ENCODE results near the gene CEP128. TPM values are rescaled to one million over a fixed set of nuclear protein-coding genes. Genes with fewer than 3 reads are reported as not detected.
A peak's percentile ranks its signal among the peaks of the same experiment; 100 is the strongest.

Gene CEP128
- total RNA-seq, 1 donor: 8.2 TPM

GRCh38 chr14:80771201-80771600 lies 170.3 kb downstream of the CEP128 start:
- no peak for DNase-seq (ENCODE audit: low read depth)
- no peak for TF ChIP-seq CTCF (IDR thresholded peaks at IDR 0.05; ENCODE audit: insufficient read depth, low read depth, low read length)
- no peak overlapping the region for H3K4me3 ChIP-seq (ENCODE audit: low read depth, low read length)

GRCh38 chr14:80770114-80770908 lies 171.2 kb downstream of the CEP128 start:
- no peak overlapping the region for H3K4me3 ChIP-seq (ENCODE audit: low read depth, low read length)
- TF ChIP-seq CTCF (IDR thresholded peaks at IDR 0.05; ENCODE audit: insufficient read depth, low read depth, low read length): no peak
- peak; percentile 16 for DNase-seq (ENCODE audit: low read depth)

- no peak for DNase-seq (ENCODE audit: low read depth)
- no peak for TF ChIP-seq CTCF (IDR thresholded peaks at IDR 0.05; ENCODE audit: insufficient read depth, low read depth, low read length)
- H3K4me3 ChIP-seq (ENCODE audit: low read depth, low read length): no peak overlapping the region
Measured at GRCh38 chr14:80768646-80769045, 172.9 kb downstream of the CEP128 start.

- DNase-seq (ENCODE audit: low read depth): no peak
- H3K4me3 ChIP-seq (ENCODE audit: low read depth, low read length): no peak overlapping the region
- TF ChIP-seq CTCF (IDR thresholded peaks at IDR 0.05; ENCODE audit: insufficient read depth, low read depth, low read length): no peak
Measured at GRCh38 chr14:80764921-80765507, 176.5 kb downstream of the CEP128 start.

- peak; percentile 21 for DNase-seq (ENCODE audit: low read depth)
- no peak overlapping the region for H3K4me3 ChIP-seq (ENCODE audit: low read depth, low read length)
- TF ChIP-seq CTCF (IDR thresholded peaks at IDR 0.05; ENCODE audit: insufficient read depth, low read depth, low read length): no peak
Measured at GRCh38 chr14:80764496-80764895, 177.0 kb downstream of the CEP128 start.

- no peak for DNase-seq (ENCODE audit: low read depth)
- H3K4me3 ChIP-seq (ENCODE audit: low read depth, low read length): no peak overlapping the region
- no peak for TF ChIP-seq CTCF (IDR thresholded peaks at IDR 0.05; ENCODE audit: insufficient read depth, low read depth, low read length)
Measured at GRCh38 chr14:80762641-80763228, 178.8 kb downstream of the CEP128 start.

Measured in fibroblast of villous mesenchyme (primary cell).